Calu3 (cell line): ENCODE measurements around the gene DISP3. TPM values are rescaled to one million over a fixed set of nuclear protein-coding genes. Genes with fewer than 3 reads are reported as not detected.

Source experiments
- BruUV-seq: library from RNA; stranded (reverse); fragments of 400-500 nt; replicated peaks from 2 replicates; lab custom pipeline; 2021; lab: Mats Ljungman, UMichigan
- CTCF ChIA-PET: fragments of 300-600 bp; sonication (Branson Sonifier 250); formaldehyde crosslinking; loops from one replicate; lab custom pipeline; 2022; ENCODE audit warnings: antibody characterized with exemption; lab: Charles Lee
- DNase-seq: peaks from one replicate; pipeline ENCODE4 v3.0.0; 2022
- H3K27ac Mint-ChIP-seq: one replicate; pipeline ENCODE4 v1.8.0; 2022; ENCODE audit warnings: mixed read lengths; ENCODE audit not compliant: unreplicated experiment
- H3K27me3 Mint-ChIP-seq: one replicate; pipeline ENCODE4 v1.8.0; 2022; ENCODE audit warnings: mixed read lengths; ENCODE audit not compliant: unreplicated experiment
- H3K36me3 Mint-ChIP-seq: one replicate; pipeline ENCODE4 v1.8.0; 2022; ENCODE audit warnings: mild to moderate bottlenecking, moderate library complexity, mixed read lengths; ENCODE audit not compliant: insufficient read depth, unreplicated experiment
- H3K4me1 Mint-ChIP-seq: one replicate; pipeline ENCODE4 v1.8.0; 2022; ENCODE audit warnings: mild to moderate bottlenecking, low read depth, mixed read lengths; ENCODE audit not compliant: unreplicated experiment
- H3K4me3 Mint-ChIP-seq: one replicate; pipeline ENCODE4 v1.8.0; 2022; ENCODE audit warnings: mild to moderate bottlenecking, low read depth, moderate library complexity, mixed read lengths; ENCODE audit not compliant: unreplicated experiment
- H3K9me3 Mint-ChIP-seq: one replicate; pipeline ENCODE4 v1.8.0; 2022; ENCODE audit warnings: low read depth, mixed read lengths; ENCODE audit not compliant: unreplicated experiment
- intact Hi-C: fragments of 100-400 bp; cut with micrococcal nuclease; formaldehyde crosslinking; loops from one replicate; pipeline ENCODE4 v1.10.0; 2022; ENCODE audit not compliant: unreplicated experiment
- total RNA-seq: library from RNA; stranded (reverse); gene quantifications from 2 replicates; pipeline ENCODE4 v1.2.3, GENCODE V29; 2022
- TF ChIP-seq, protein P1 (sequence below): fragments of 200-600 bp; IDR thresholded peaks from one replicate; pipeline ENCODE4 v1.8.0; 2022; ENCODE audit warnings: antibody characterized with exemption; ENCODE audit not compliant: unreplicated experiment

The DISP3 gene
- total RNA-seq, 1 experiment from 2014 or later: 1.3 TPM

DNA sequence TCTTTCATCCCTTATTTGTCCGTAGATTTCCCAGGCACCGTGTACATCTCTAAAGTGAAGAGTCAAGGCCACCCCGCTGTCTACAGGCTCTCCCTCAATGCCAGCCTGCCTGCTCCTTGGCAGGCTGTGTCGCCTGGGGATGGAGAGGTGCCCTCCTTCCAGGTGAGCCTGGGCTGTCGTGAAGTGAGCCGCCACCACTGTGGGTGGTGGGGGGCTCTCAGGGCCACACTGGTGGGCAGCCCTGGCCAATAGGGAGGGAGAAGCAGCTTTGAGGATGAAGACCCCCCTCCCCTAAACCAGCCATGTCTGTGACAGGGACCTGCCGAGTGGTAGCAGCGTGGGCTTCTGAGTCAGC lies 46.2 kb downstream of the DISP3 start:
- Mint-ChIP-seq H3K27ac (no peak overlapping the region), H3K27me3 (peaks cover 37% of the 10 kb centered on the region), H3K4me3 (no peak overlapping the region), H3K9me3 (no peaks in the 10 kb centered on the region), H3K36me3 (no peaks in the 10 kb centered on the region), H3K4me1 (no peaks in the 10 kb centered on the region)
- CTCF ChIA-PET: interaction anchor here (0.6 kb wide), 1 partner anchor 22 kb away, joined by 3 read pairs; no protein-coding TSS in a partner anchor
- no TSS peak for BruUV-seq
- no peak for DNase-seq
- TF ChIP-seq, protein P1, sequence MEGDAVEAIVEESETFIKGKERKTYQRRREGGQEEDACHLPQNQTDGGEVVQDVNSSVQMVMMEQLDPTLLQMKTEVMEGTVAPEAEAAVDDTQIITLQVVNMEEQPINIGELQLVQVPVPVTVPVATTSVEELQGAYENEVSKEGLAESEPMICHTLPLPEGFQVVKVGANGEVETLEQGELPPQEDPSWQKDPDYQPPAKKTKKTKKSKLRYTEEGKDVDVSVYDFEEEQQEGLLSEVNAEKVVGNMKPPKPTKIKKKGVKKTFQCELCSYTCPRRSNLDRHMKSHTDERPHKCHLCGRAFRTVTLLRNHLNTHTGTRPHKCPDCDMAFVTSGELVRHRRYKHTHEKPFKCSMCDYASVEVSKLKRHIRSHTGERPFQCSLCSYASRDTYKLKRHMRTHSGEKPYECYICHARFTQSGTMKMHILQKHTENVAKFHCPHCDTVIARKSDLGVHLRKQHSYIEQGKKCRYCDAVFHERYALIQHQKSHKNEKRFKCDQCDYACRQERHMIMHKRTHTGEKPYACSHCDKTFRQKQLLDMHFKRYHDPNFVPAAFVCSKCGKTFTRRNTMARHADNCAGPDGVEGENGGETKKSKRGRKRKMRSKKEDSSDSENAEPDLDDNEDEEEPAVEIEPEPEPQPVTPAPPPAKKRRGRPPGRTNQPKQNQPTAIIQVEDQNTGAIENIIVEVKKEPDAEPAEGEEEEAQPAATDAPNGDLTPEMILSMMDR: no peak
- intact Hi-C loops: no loop called here

DNA sequence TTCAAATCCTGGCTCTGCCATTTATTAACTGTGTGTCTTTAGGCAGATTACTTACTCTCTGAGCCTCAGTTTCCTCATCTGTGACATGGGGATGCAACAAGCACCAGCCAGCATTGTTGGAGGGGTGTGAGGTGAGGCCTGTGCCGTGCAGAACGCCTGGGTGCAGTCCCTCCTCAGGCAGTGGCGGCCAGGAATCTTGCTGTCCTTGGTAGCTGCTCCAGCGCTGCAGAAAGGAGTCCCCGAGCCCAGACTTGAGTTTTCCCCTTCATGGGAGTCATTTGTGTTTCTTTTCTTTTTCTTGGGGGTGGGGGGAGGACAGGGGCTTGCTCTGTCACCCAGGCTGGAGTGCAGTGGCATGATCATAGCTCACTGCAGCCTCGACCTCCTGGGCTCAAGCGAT lies 46.6 kb downstream of the DISP3 start:
- H3K9me3 Mint-ChIP-seq: no peaks in the 10 kb centered on the region
- BruUV-seq: no TSS peak
- H3K4me1 Mint-ChIP-seq: no peaks in the 10 kb centered on the region
- DNase-seq: no peak
- H3K27ac Mint-ChIP-seq: no peak overlapping the region
- intact Hi-C loops: no loop called here
- CTCF ChIA-PET: interaction anchor here (0.6 kb wide), 1 partner anchor 22 kb away, joined by 3 read pairs; no protein-coding TSS in a partner anchor
- H3K27me3 Mint-ChIP-seq: peaks cover 41% of the 10 kb centered on the region
- no peak overlapping the region for H3K4me3 Mint-ChIP-seq
- H3K36me3 Mint-ChIP-seq: no peaks in the 10 kb centered on the region
- TF ChIP-seq, protein P1: no peak

DNA sequence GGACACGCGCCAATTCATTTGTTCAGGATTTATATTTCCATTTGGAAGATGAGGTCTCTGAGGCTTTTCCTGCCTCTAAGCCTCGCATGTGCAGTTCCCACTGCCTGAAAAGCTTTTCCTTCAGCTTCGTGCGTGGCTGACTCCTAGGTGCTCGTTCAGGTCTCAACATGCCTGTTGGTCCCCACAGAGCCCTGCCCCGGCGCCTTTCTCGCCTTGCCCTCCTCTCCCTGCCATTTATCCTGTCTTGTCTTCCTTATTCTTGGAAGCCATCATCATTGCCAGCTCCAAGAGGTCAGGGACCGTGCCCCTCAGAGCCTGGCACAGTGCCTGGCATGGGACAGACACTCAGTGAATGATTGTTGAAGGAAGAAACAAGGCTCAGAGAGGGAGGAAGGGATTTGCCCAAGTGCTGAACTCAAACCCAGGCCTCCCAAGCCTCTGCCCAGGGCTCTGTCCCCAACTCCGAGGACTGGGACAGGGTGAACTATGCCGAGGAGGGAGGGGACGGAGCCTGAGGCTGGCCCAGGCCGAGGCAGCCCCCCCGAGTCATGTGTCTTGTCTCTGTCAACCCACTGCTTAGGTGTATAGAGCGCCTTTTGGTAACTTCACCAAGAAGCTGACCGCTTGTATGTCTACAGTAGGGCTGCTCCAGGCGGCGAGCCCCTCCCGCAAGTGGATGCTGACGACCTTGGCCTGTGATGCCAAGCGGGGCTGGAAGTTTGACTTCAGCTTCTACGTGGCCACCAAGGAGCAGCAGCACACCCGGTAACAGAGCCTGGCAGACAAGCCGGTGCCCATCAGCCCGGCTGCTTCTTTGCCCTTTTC lies 47.3 kb downstream of the DISP3 start:
- H3K4me1 Mint-ChIP-seq: no peaks in the 10 kb centered on the region
- no peaks in the 10 kb centered on the region for H3K36me3 Mint-ChIP-seq
- H3K27ac Mint-ChIP-seq: no peak overlapping the region
- CTCF ChIA-PET: interaction anchor here (0.6 kb wide), 1 partner anchor 459 kb away, joined by 3 read pairs; no protein-coding TSS in a partner anchor
- H3K27me3 Mint-ChIP-seq: peaks cover 46% of the 10 kb centered on the region
- intact Hi-C loops: no loop called here
- TF ChIP-seq, protein P1: no peak
- no peak for DNase-seq
- H3K9me3 Mint-ChIP-seq: no peaks in the 10 kb centered on the region
- H3K4me3 Mint-ChIP-seq: no peak overlapping the region
- no TSS peak for BruUV-seq

DNA sequence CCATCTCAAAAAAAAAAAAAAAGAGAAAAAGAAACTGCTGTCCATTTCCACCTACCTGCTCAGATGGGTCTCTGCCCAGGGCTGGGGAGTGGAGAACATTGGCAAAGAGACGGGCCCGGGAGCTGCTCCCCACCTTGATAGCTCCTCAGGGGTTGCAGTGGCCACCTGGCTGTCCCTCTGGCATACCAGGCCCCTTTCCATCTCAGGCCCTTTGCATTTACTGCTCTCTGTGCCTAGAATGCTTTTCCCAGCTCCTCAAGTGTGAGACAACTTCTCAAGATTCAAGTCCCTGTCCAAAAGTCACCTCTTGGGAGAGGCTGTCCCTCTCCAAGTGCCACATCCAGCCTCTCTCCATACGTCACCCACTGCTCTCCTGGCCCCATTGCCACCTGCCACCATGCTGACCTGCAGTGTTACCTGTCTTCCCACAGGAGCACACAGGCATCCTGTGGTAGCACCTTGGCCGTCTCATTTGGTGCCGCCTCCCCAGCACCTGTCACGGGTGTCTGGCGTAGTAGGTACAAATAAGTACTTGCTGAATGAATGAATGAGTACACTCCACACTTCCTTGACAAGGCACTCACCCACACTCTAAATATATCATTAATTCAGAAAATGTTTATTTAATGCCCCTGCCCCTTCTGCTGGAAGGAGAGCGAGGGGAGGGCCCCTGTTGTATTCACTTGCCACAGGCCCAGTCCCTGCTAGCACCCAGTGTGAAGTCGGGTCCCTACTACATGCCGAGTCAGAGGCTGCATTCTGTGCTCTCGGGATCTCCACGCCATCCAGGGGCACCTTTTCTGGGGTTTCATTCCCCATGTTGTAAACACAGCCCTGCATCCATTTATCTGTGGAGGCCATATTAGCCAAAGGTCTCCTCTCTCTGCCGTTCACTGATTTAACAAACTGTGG lies 48.8 kb downstream of the DISP3 start:
- TF ChIP-seq, protein P1: no peak
- no peak overlapping the region for H3K27ac Mint-ChIP-seq
- no peaks in the 10 kb centered on the region for H3K36me3 Mint-ChIP-seq
- no peak overlapping the region for H3K4me3 Mint-ChIP-seq
- H3K4me1 Mint-ChIP-seq: no peaks in the 10 kb centered on the region
- peaks cover 39% of the 10 kb centered on the region for H3K27me3 Mint-ChIP-seq
- CTCF ChIA-PET: no interaction called here
- no peak for DNase-seq
- no peaks in the 10 kb centered on the region for H3K9me3 Mint-ChIP-seq
- intact Hi-C loops: no loop called here
- BruUV-seq: no TSS peak
